GM12875 (cell line): ENCODE results near the gene TPRG1L.
"Not testable (repeated sequence)": the region's sequence is repeated elsewhere in the genome, so short reads cannot be mapped to it uniquely, and the experiment has no call there.

Experiments
- H3K4me3 ChIP-seq: one replicate; pipeline ENCODE4 v1.5.1; 2011; ENCODE audit warnings: low read depth, low read length, control low read depth
- CTCF ChIP-seq: IDR thresholded peaks from 2 replicates; pipeline ENCODE4 v1.5.1; 2011; ENCODE audit warnings: low read depth, mild to moderate bottlenecking, control low read depth, inconsistent platforms, low read length, moderate library complexity, borderline replicate concordance; ENCODE audit not compliant: insufficient read depth

TPRG1L gene

DNA sequence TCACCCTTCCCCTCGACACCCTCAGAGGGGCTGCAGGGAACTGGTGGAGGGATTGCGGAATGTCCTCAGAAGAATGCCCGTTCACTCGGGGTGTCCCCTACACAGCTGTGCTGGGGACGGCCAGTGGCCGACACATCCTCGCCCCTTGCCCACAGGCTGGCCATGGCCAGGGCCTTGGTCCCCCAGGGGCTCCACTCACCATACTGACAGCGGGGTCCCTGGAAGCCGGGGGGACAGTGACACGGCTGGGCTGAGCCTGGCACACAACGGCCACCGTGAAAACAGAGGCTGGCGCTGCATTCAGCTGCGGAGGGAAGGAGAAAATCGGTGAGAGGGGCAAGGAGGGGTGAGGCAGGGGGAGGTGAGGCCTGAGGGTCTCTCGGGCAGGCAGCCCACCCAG, 45.2 kb upstream of the TPRG1L start:
- TF ChIP-seq CTCF, result no peak
- H3K4me3 ChIP-seq, result no peak overlapping the region

DNA sequence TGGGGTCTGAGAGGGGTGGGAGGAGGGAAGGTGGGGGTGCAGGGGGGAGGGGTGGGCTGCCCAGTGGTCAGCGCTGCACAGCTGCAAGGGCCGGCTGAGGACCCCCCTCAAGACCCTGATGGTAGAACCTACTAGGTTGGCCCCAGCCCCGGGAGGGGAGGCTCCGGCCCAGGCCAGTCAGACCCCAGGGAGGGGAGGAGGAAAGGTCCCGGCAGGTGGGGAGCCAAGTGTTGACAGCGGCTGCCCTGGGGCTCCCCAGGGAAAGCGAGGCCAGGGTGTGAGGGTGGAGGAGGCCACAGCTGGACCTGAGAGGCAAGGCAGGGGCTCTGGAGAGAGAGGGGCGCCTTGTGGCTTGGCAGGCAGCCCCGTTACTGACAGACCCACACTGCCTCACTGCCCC, 44.6 kb upstream of the TPRG1L start:
- TF ChIP-seq CTCF, result no peak
- no peak overlapping the region for H3K4me3 ChIP-seq

DNA sequence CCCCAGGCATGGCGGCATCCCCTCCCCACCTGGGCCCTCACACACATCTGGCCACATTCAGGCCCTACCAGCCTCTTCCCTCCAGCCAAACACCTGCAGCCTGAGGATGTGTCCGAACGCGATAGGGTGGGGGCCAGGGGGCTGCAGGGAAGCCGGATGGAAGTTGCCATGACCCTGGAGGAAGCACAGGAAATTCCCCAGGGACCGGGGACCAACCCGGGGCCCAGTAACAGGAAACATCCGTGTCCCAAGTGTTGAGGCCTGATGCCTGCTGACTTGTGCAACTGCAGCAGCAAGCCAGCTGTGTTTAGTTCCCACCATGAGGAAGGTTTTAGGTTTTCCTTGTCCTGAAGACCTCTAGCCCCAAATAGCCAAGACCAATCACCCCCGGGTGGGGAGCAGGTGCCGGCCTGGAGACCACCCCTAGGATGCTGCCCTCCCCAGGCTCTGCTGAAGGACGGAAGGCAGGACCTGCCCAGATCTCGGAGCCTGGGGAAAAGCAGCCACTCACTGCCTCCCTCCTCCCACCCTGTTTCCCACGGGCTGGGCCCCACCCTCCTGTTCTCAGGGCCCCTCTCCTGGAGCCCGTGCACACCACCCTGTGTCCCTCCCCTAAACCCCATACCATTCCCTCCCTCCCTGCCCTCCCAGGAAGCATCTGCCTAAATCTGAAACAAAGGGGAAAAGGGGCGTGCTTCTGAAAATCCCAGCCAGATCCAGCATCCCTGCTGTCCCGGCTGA, 43.3 kb upstream of the TPRG1L start:
- H3K4me3 ChIP-seq, result no peak overlapping the region
- no peak for TF ChIP-seq CTCF

GRCh38 chr1:3583751-3584150, 41.1 kb upstream of the TPRG1L start:
- not testable (repeated sequence) for H3K4me3 ChIP-seq

DNA sequence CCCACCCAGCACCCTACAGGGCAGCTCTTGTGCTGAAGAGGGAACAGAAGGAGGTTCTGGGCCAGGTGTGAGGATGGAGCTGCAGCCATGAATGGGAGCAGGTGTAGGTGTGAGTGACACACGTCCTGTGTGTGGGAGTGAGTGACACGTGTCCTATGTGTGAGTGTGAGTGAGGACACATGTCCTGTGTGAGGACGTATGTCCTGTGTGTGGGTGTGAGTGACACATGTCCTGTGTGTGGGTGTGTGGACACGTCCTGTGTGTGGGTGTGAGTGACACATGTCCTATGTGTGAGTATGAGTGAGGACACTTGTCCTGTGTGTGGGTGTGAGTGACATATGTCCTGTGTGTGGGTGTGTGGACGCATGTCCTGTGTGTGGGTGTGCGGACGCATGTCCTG, 39.9 kb upstream of the TPRG1L start:
- no peak overlapping the region for H3K4me3 ChIP-seq
- TF ChIP-seq CTCF, result no peak

DNA sequence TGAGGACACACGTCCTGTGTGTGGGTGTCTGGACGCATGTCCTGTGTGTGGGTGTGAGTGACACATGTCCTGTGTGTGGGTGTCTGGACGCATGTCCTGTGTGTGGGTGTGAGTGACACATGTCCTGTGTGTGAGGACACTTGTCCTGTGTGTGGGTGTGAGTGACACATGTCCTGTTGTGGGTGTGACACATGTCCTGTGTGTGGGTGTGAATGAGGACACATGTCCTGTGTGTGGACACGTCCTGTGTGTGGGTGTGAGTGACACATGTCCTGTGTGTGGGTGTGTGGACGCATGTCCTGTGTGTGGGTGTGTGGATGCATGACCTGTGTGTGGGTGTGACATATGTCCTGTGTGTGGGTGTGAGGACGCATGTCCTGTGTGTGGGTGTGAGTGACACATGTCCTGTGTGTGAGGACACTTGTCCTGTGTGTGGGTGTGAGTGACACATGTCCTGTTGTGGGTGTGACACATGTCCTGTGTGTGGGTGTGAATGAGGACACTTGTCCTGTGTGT, 39.4 kb upstream of the TPRG1L start:
- H3K4me3 ChIP-seq, result not testable (repeated sequence)

GRCh38 chr1:3585940-3586568, 38.8 kb upstream of the TPRG1L start:
- no peak overlapping the region for H3K4me3 ChIP-seq
- TF ChIP-seq CTCF, result no peak

- TF ChIP-seq CTCF, result no peak
- H3K4me3 ChIP-seq, result no peak overlapping the region
Observed at GRCh38 chr1:3586986-3587759, 37.6 kb upstream of the TPRG1L start.
